ENCODE results near the gene NLRC5.

The NLRC5 gene

GRCh38 chr16:57007530-57007929, 18.2 kb downstream of the NLRC5 start:
- Histone ChIP-seq H3K36me3 (ENCODE audit: control insufficient read depth in 2 of 2, insufficient read depth in 1 of 2, low read length in 2 of 2) (no peaks in the 10 kb centered on the region), H3K4me3 (ENCODE audit: low read depth, low read length) (no peak overlapping the region), H3K4me1 (ENCODE audit: control insufficient read depth, insufficient read depth, low read length) (no peaks in the 10 kb centered on the region), H3K27ac (ENCODE audit: extremely low read depth, low read depth, low read length) (no peak overlapping the region), H3K9me3 (ENCODE audit: control insufficient read depth, insufficient read depth, low read depth, low read length) (no peaks in the 10 kb centered on the region)
- TF ChIP-seq ZNF664 (tag by site-specific recombination; IDR thresholded peaks at IDR 0.05): no peak
- TF ChIP-seq ZNF707 (tag by site-specific recombination; IDR thresholded peaks at IDR 0.05): no peak
- TF ChIP-seq ZNF514 (tag by site-specific recombination; IDR thresholded peaks at IDR 0.05): no peak
- no peak for TF ChIP-seq REPIN1 (tag by site-specific recombination; IDR thresholded peaks at IDR 0.05; ENCODE audit: low read depth)
- TF ChIP-seq ZNF488 (tag by site-specific recombination; IDR thresholded peaks at IDR 0.05): no peak
- TF ChIP-seq, protein P1, sequence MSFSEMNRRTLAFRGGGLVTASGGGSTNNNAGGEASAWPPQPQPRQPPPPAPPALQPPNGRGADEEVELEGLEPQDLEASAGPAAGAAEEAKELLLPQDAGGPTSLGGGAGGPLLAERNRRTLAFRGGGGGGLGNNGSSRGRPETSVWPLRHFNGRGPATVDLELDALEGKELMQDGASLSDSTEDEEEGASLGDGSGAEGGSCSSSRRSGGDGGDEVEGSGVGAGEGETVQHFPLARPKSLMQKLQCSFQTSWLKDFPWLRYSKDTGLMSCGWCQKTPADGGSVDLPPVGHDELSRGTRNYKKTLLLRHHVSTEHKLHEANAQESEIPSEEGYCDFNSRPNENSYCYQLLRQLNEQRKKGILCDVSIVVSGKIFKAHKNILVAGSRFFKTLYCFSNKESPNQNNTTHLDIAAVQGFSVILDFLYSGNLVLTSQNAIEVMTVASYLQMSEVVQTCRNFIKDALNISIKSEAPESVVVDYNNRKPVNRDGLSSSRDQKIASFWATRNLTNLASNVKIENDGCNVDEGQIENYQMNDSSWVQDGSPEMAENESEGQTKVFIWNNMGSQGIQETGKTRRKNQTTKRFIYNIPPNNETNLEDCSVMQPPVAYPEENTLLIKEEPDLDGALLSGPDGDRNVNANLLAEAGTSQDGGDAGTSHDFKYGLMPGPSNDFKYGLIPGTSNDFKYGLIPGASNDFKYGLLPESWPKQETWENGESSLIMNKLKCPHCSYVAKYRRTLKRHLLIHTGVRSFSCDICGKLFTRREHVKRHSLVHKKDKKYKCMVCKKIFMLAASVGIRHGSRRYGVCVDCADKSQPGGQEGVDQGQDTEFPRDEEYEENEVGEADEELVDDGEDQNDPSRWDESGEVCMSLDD (tag by site-specific recombination; IDR thresholded peaks at IDR 0.05): no peak
- no peak for TF ChIP-seq SCRT1 (tag by site-specific recombination; IDR thresholded peaks at IDR 0.05; ENCODE audit: borderline replicate concordance)
- TF ChIP-seq ZNF121 (tag by site-specific recombination; IDR thresholded peaks at IDR 0.05): no peak
- no peak for TF ChIP-seq ZNF626 (tag by site-specific recombination; IDR thresholded peaks at IDR 0.05)
- no peak for TF ChIP-seq ZNF354C (tag by site-specific recombination; IDR thresholded peaks at IDR 0.05; ENCODE audit: borderline replicate concordance, low read depth)
- TF ChIP-seq KLF16 (tag by site-specific recombination; IDR thresholded peaks at IDR 0.05): no peak
- TF ChIP-seq ZNF596 (tag by site-specific recombination; IDR thresholded peaks at IDR 0.05): no peak
- TF ChIP-seq ZNF18 (tag by site-specific recombination; IDR thresholded peaks at IDR 0.05): no peak
- no peak for TF ChIP-seq ZNF785 (tag by site-specific recombination; IDR thresholded peaks at IDR 0.05)
- TF ChIP-seq, protein P2, sequence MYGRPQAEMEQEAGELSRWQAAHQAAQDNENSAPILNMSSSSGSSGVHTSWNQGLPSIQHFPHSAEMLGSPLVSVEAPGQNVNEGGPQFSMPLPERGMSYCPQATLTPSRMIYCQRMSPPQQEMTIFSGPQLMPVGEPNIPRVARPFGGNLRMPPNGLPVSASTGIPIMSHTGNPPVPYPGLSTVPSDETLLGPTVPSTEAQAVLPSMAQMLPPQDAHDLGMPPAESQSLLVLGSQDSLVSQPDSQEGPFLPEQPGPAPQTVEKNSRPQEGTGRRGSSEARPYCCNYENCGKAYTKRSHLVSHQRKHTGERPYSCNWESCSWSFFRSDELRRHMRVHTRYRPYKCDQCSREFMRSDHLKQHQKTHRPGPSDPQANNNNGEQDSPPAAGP (tag by site-specific recombination; IDR thresholded peaks at IDR 0.05): no peak
- TF ChIP-seq ZNF548 (tag by site-specific recombination; IDR thresholded peaks at IDR 0.05): no peak
- ChIA-PET CTCF (interaction anchor here (1.1 kb wide), 1 partner anchor 43 kb away, joined by 4 read pairs; no protein-coding TSS in a partner anchor), POLR2A (no interaction called here)

DNA sequence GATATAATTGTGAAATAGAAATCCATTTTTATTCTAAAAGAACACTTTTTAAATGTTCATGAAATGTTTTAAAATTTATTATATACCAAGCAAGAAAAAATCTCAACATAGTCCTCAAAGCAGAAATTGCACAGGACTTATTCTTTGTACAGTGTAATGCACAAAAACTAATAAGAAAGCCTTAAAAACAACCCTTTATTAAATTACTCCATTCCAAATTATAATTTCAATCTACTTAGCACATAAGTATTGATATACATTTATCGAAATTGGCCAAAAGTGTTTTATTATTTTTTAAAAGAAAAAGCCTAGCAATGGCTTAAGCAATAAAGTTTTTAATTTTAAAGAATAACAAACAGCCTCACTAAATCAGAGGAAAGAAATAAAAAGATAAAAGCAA, 19.1 kb downstream of the NLRC5 start:
- CTCF ChIA-PET: no interaction called here
- Histone ChIP-seq H3K4me1 (ENCODE audit: control insufficient read depth, insufficient read depth, low read length) (no peaks in the 10 kb centered on the region), H3K4me3 (ENCODE audit: low read depth, low read length) (no peak overlapping the region), H3K9me3 (ENCODE audit: control insufficient read depth, insufficient read depth, low read depth, low read length) (no peaks in the 10 kb centered on the region), H3K27ac (ENCODE audit: extremely low read depth, low read depth, low read length) (no peak overlapping the region), H3K36me3 (ENCODE audit: control insufficient read depth in 2 of 2, insufficient read depth in 1 of 2, low read length in 2 of 2) (no peaks in the 10 kb centered on the region)
- POLR2A ChIA-PET: no interaction called here
- TF ChIP-seq ZNF518A (tag by site-specific recombination; conservative IDR thresholded peaks at IDR 0.05; ENCODE audit: low read depth) (no peak), ZNF707 (tag by site-specific recombination; IDR thresholded peaks at IDR 0.05) (no peak), ZNF510 (tag by site-specific recombination; IDR thresholded peaks at IDR 0.05; ENCODE audit: insufficient replicate concordance) (no peak), SP3 (tag by site-specific recombination; IDR thresholded peaks at IDR 0.05) (no peak), ZNF610 (tag by site-specific recombination; IDR thresholded peaks at IDR 0.05; ENCODE audit: borderline replicate concordance) (no peak), ZNF175 (tag by site-specific recombination; IDR thresholded peaks at IDR 0.05) (no peak), ZNF24 (tag by site-specific recombination; IDR thresholded peaks at IDR 0.05) (no peak), ZNF560 (tag by site-specific recombination; IDR thresholded peaks at IDR 0.05; ENCODE audit: borderline replicate concordance) (no peak), ZNF112 (tag by site-specific recombination; IDR thresholded peaks at IDR 0.05) (no peak), ZNF114 (tag by site-specific recombination; IDR thresholded peaks at IDR 0.05) (no peak)
